GM23338 (cell line): ENCODE results near the gene TMEM51. TPM values are rescaled to one million over a fixed set of nuclear protein-coding genes. Genes with fewer than 3 reads are reported as not detected.

ENCODE experiments used
- ATAC-seq: fragments of 200-7000 bp; cut with Tn5 transposase; 3 replicates; pipeline ENCODE4 v1.9.1; 2020
- DNase-seq: peaks from one replicate; pipeline ENCODE4 v3.0.0-alpha.2; 2015; ENCODE audit warnings: low spot score
- H2AFZ ChIP-seq: fragments of 200-600 bp; sonication (generic); 2 replicates; pipeline ENCODE4 v1.8.0; 2016; ENCODE audit warnings: antibody characterized with exemption, mild to moderate bottlenecking, moderate library complexity
- H3F3A ChIP-seq: fragments of 200-600 bp; sonication (generic); replicated peaks from 2 replicates; pipeline ENCODE4 v1.8.0; 2017; ENCODE audit warnings: antibody characterized with exemption, mixed run types, low read depth
- H3K27ac ChIP-seq: fragments of 200-600 bp; sonication (generic); 2 replicates; pipeline ENCODE4 v1.6.1; 2016; ENCODE audit warnings: low read depth
- H3K27me3 ChIP-seq: fragments of 200-600 bp; sonication (generic); 2 replicates; pipeline ENCODE4 v1.8.0; 2016; ENCODE audit warnings: mild to moderate bottlenecking, mixed run types, moderate library complexity; ENCODE audit not compliant: insufficient read depth
- H3K36me3 ChIP-seq: fragments of 200-600 bp; sonication (generic); 2 replicates; pipeline ENCODE4 v1.8.0; 2016; ENCODE audit warnings: mild to moderate bottlenecking; ENCODE audit not compliant: insufficient read depth
- H3K4me1 ChIP-seq: fragments of 200-600 bp; sonication (generic); 2 replicates; pipeline ENCODE4 v1.8.0; 2016; ENCODE audit warnings: mild to moderate bottlenecking, moderate library complexity; ENCODE audit not compliant: insufficient read depth
- H3K4me2 ChIP-seq: fragments of 200-600 bp; sonication (generic); 2 replicates; pipeline ENCODE4 v1.7.1; 2017; ENCODE audit warnings: mixed run types
- H3K4me3 ChIP-seq: fragments of 200-600 bp; sonication (generic); 2 replicates; pipeline ENCODE4 v1.6.1; 2016; ENCODE audit warnings: mixed run types
- H3K79me2 ChIP-seq: fragments of 200-600 bp; sonication (generic); replicated peaks from 2 replicates; pipeline ENCODE4 v1.8.0; 2017; ENCODE audit warnings: mild to moderate bottlenecking; ENCODE audit not compliant: insufficient read depth
- H3K9me2 ChIP-seq: fragments of 200-600 bp; sonication (generic); 2 replicates; pipeline ENCODE4 v1.8.0; 2017; ENCODE audit not compliant: insufficient read depth
- H4K20me1 ChIP-seq: fragments of 200-600 bp; sonication (generic); replicated peaks from 2 replicates; pipeline ENCODE4 v1.8.0; 2017; ENCODE audit warnings: mild to moderate bottlenecking; ENCODE audit not compliant: insufficient read depth
- H3K27ac Mint-ChIP-seq: 2 replicates; pipeline ENCODE4 v1.8.0; 2020; ENCODE audit warnings: inconsistent platforms, mild to moderate bottlenecking, moderate library complexity, mixed read lengths
- H3K27me3 Mint-ChIP-seq: 3 replicates; pipeline ENCODE4 v1.8.0; 2022; ENCODE audit warnings: low read depth, mild to moderate bottlenecking, moderate library complexity, mixed read lengths, inconsistent platforms; ENCODE audit not compliant: insufficient read depth, poor library complexity
- H3K36me3 Mint-ChIP-seq: 3 replicates; pipeline ENCODE4 v1.8.0; 2021; ENCODE audit warnings: low read depth, mild to moderate bottlenecking, inconsistent platforms, moderate library complexity, mixed read lengths
- H3K4me1 Mint-ChIP-seq: 3 replicates; pipeline ENCODE4 v1.8.0; 2020; ENCODE audit warnings: mild to moderate bottlenecking, inconsistent platforms, mixed read lengths
- H3K4me3 Mint-ChIP-seq: 3 replicates; pipeline ENCODE4 v1.8.0; 2021; ENCODE audit warnings: moderate library complexity, mild to moderate bottlenecking, inconsistent platforms, mixed read lengths
- H3K9me3 Mint-ChIP-seq: 3 replicates; pipeline ENCODE4 v1.8.0; 2020; ENCODE audit warnings: moderate library complexity, mild to moderate bottlenecking, inconsistent platforms, mixed read lengths
- CREB1 ChIP-seq: fragments of 250-450 bp; sonication (Bioruptor Pico); IDR thresholded peaks from 2 replicates; pipeline ENCODE4 v1.5.0; 2020; ENCODE audit warnings: low read depth, mild to moderate bottlenecking, moderate library complexity
- CTCF ChIP-seq, 2 experiments: fragments of 200-600 bp in 1 of 2; sonication (generic) in 1 of 2; conservative IDR thresholded peaks; 2 replicates each; pipeline versions ENCODE4 v1.5.1 to v1.6.1; 2016 to 2017; ENCODE audit warnings: antibody characterized with exemption in 2 of 2, low read depth in 2 of 2, mild to moderate bottlenecking in 2 of 2, moderate library complexity in 1 of 2
- ETS1 ChIP-seq: IDR thresholded peaks from 2 replicates; pipeline ENCODE4 v1.6.1; 2016; ENCODE audit warnings: antibody characterized with exemption
- EZH2 ChIP-seq: fragments of 200-600 bp; sonication (generic); IDR thresholded peaks from one replicate; pipeline ENCODE4 v1.8.0; 2017; ENCODE audit warnings: antibody characterized with exemption, mild to moderate bottlenecking, low read depth; ENCODE audit not compliant: unreplicated experiment
- EZH2phosphoT487 ChIP-seq: fragments of 200-600 bp; sonication (generic); IDR thresholded peaks from one replicate; pipeline ENCODE4 v1.8.1; 2018; ENCODE audit warnings: antibody characterized with exemption; ENCODE audit not compliant: unreplicated experiment
- JUNB ChIP-seq: IDR thresholded peaks from one replicate; pipeline ENCODE4 v1.6.1; 2016; ENCODE audit warnings: antibody characterized with exemption; ENCODE audit not compliant: unreplicated experiment
- NANOG ChIP-seq: IDR thresholded peaks from 2 replicates; pipeline ENCODE4 v1.6.1; 2016; ENCODE audit warnings: antibody characterized with exemption, borderline replicate concordance
- POLR2AphosphoS5 ChIP-seq: IDR thresholded peaks from 2 replicates; pipeline ENCODE4 v1.6.1; 2016; ENCODE audit warnings: antibody characterized with exemption, low read depth
- REST ChIP-seq: IDR thresholded peaks from one replicate; pipeline ENCODE4 v1.6.1; 2018; ENCODE audit warnings: antibody characterized with exemption; ENCODE audit not compliant: unreplicated experiment
- STAT1 ChIP-seq: IDR thresholded peaks from one replicate; pipeline ENCODE4 v1.6.1; 2016; ENCODE audit warnings: antibody characterized with exemption; ENCODE audit not compliant: unreplicated experiment
- ZNF114 ChIP-seq: fragments of 250-450 bp; sonication (Bioruptor Pico); IDR thresholded peaks from 2 replicates; pipeline ENCODE4 v1.5.0; 2020; ENCODE audit warnings: mild to moderate bottlenecking, moderate library complexity
- ZNF331 ChIP-seq: fragments of 250-450 bp; sonication (Bioruptor Pico); IDR thresholded peaks from 2 replicates; pipeline ENCODE4 v1.5.0; 2020; ENCODE audit warnings: low read depth, mild to moderate bottlenecking, moderate library complexity
- ZNF462 ChIP-seq: fragments of 250-450 bp; sonication (Bioruptor Pico); IDR thresholded peaks from 2 replicates; pipeline ENCODE4 v1.5.0; 2020; ENCODE audit warnings: mild to moderate bottlenecking, moderate library complexity
- polyA plus RNA-seq: library from polyadenylated mRNA; unstranded; fragments of >200 nt; fragmentation: Nextera tagmentation; extraction: Ambion mirVana; gene quantifications from 2 replicates; pipeline ENCODE4 v1.2.1, GENCODE V29; 2016
- total RNA-seq: library from RNA; depleted of rRNA; stranded (reverse); fragments of >200 nt; shearing (Covaris generic); gene quantifications from 2 replicates; pipeline ENCODE4 v1.2.3, GENCODE V29; 2014

TMEM51 gene
- total and polyA plus RNA-seq, 2 experiments from 2014 or later = 4.0 to 5.2 TPM

GRCh38 chr1:15159166-15159555, 5.6 kb downstream of the TMEM51 start:
- H3K36me3 Mint-ChIP-seq = no peaks in the 10 kb centered on the region
- H3K4me3 Mint-ChIP-seq = no peak overlapping the region
- DNase-seq = no peak
- no peaks in the 10 kb centered on the region for H3K9me2 ChIP-seq
- TF ChIP-seq EZH2 (no peak), ZNF114 (CRISPR knock-in tag) (no peak), EZH2phosphoT487 (no peak), STAT1 (no peak), NANOG (no peak), JUNB (no peak), CREB1 (CRISPR knock-in tag) (no peak), ZNF462 (CRISPR knock-in tag) (no peak), REST (no peak), ETS1 (no peak), POLR2AphosphoS5 (no peak), ZNF331 (CRISPR knock-in tag) (no peak), CTCF (conservative IDR thresholded peaks at IDR 0.05; ENCODE audit: low read depth in 2 of 2) (no peak)
- H3K27ac ChIP-seq = no peak overlapping the region
- no peak overlapping the region for H3K4me3 ChIP-seq
- H3K9me3 Mint-ChIP-seq = no peaks in the 10 kb centered on the region
- peaks cover 29% of the 10 kb centered on the region for H3K27me3 Mint-ChIP-seq
- ATAC-seq = no peak
- H3K79me2 ChIP-seq = peaks cover 28% of the 10 kb centered on the region
- H3K27me3 ChIP-seq = peaks cover 9% of the 10 kb centered on the region
- peaks cover 10% of the 10 kb centered on the region for H4K20me1 ChIP-seq
- H2AFZ ChIP-seq = no peak overlapping the region
- H3K27ac Mint-ChIP-seq = no peak overlapping the region
- no peaks in the 10 kb centered on the region for H3F3A ChIP-seq
- no peaks in the 10 kb centered on the region for H3K36me3 ChIP-seq
- H3K4me2 ChIP-seq = no peak overlapping the region
- H3K4me1 ChIP-seq = peaks cover 8% of the 10 kb centered on the region; the same call in 1 of the 2 replicates
- H3K4me1 Mint-ChIP-seq = peaks cover 51% of the 10 kb centered on the region
